DMS 273 (cell line): ENCODE results near the gene FKBP5.
A peak's percentile ranks its signal among the peaks of the same experiment; 100 is the strongest.
"Not testable (repeated sequence)": the region's sequence is repeated elsewhere in the genome, so short reads cannot be mapped to it uniquely, and the experiment has no call there.

ENCODE experiments used
- DNase-seq: peaks from one replicate; lab custom pipeline; 2025; ENCODE audit not compliant: unreplicated experiment; lab: John Stamatoyannopoulos, UW

Gene FKBP5

DNA sequence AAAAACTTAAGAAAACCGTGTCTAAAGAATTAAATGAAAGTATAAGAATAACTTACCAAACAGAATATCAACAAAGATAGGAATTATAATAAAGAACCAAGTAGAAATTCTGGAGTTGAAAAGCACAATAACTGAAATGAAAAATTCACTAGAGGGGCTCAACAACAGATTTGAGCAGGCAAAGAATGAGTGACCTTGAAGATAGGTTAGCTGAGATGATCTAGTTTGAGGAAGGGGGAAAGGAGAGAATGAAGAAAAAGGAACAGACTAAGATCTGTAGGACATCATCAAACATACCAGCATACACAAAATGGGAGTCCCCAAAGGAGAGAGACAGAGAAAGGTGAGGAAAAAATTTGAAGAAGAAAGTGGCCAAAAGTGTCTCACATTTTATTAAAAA lies 138.3 kb downstream of the FKBP5 start:
- peak; percentile 27 for DNase-seq

DNA sequence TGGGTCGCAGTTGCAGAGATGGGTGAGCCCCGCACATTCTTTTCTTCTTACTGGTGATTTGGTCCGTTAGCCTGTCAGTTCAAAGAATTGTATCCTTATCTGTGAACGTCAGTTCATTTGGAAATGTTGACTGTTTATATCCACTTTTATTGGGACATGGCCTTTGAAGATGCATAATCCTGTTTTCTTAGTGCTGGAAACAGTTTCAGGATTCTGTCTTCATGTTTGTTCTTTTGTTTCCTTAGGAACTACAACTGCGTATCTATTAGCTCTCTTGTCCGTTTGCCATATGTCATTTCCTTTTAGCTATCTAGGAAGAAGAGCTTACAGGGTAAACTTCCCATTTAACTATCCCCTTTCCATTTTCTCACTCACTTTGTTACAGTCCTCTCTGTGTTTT lies 141.0 kb downstream of the FKBP5 start:
- no peak for DNase-seq

DNA sequence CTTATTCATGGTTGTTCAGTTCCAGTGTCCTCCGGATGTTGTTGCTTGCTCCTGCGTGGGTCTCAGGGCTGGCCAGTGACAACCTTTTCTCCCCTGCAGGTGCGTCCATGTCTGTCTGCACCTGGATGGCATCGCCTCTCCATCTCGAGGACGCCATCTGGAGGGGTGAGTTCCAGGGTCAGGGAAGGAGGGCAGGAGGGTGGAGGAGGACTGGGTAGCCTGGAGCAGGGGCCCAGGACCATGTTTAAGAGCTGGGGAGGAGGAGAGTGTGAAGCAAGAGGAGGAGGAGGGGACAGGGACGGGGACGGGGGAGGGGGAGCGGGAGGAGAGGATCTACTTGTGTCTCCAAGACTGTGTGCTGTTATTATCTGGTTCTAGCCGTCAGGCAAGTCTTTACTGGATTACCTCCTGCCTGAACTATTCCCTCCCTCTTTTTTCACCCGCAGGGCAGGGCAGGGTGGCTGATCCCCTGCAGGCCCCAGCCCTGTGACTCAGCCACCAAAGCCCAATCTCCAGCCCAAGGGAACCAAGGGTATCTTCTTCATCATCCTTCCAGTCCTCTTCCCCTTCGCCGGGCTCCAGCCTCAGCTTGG lies 143.8 kb downstream of the FKBP5 start:
- DNase-seq, result no peak

DNA sequence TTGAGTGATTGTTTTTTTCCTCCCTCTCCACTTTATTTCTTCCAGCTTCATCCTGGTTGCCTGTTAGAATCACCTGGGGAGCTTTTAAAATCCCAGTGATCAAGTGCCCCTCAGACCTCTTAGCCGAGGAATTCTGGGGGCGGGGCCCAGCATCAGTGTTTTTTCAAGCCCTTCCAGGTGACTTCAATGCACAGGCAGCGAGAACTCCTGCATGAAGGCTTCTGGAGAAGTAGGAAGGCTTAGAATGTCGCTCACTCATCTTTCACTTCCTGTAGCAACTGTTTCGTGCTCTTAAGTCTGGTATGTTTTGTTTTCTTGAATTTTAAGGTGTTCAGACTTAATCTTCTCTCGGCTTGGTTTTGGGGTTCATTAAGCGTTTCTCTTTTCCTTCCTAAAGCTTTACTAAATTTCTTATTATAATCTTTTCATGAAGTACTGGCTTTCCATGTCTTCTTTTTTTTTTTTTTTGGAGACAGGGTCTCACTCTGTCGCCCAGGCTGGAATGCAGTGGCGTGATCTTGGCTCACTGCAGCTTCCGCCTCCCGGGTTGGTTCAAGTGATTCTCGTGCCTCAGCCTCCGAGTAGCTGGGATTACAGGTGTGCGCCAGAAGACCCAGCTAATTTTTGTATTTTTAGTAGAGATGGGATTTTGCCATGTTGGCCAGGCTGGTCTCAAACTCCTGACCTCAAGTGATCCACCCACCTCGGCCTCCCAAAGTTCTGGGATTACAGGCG lies 145.1 kb downstream of the FKBP5 start:
- DNase-seq, result no peak

DNA sequence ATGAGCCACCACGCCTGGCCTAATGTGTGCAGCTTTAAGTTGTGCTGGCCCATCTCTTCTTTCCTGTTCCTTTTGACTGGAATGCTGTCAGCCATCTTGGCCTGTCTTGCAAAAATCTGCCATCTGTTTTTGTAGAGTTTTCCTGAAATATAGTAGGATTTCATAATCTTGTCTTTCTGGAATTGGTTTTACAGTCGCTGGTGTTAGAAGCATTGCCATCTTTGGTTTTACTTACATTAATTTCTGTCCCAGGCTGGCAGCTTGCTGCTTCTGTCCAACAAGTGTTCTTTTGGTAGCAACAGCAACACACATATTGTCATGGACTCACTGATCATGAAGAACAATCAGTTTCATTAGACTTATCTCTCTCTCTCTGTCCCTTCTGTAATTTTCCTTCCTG lies 146.9 kb downstream of the FKBP5 start:
- DNase-seq, result no peak

DNA sequence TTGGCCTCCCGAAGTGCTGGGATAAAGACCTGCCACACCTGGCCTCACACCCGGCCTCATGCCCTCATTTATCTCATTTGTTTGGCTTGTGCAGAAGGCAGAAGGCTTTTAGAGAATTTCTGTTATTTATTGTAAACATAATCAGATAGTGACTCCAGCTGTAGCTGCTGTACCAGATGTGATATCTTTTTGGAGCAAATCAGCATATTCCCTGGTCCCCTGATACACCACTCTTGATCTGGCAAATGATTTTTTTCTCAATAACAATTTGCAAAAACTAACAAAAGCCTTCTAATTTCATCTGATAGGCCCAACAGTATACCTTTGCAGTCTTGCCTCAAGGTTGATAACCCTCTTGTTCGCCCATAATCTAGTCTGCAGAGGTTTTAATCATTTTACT lies 149.5 kb downstream of the FKBP5 start:
- DNase-seq, result no peak

DNA sequence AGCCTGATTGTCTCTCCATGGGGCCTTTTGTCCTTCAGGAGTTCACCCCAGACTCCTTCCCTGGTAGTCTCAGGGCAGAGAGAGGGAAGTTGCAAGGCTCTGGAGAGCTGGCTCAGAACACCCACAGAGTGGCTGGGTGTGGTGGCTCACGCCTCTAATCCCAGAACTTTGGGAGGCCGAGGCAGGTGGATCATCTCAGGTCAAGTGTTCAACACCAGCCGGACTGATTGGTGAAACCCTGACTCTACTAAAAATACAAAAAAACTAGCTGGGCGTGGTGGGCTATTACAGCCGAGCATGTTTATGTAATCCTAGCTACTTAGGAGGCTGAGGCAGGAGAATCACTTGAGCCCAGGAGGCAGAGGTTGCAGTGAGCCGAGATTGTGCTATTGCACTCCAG lies 152.9 kb downstream of the FKBP5 start:
- DNase-seq, result not testable (repeated sequence)

DNA sequence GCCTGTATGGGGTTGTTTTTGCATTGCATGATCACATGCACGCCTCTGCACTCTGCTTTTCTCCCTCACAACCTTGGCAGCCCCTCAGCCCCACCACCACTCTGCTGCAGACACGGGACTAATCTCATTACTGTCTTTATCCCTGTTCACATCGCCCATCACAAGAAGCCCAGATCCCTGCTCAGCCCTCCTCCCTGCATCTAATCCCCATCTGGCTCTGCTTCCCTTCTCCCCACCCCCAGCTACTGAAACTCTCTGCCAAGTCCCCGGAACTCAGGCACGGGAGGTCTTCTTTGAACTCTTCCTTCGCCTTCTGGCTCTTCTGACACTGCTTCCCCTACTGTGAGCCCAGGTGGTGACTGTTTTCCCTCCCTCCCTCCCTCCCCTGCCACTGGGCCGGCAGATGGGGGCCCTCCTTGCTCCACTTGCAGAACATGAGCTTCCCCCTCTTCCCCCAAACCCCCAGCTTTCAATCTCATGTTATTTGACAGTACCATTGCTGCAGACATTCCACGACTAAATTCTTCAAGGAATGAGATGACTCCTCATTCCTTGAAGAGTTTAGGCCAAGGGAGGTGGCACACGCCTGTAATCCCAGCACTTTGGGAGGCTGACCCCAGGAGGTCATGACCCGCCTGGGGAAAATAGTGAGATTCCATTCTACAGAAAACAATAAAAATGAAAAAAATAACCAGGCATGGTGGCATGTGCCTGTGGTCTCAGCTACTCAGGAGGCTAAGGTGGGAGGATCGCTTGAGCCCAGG lies 154.1 kb downstream of the FKBP5 start:
- DNase-seq, result peak; percentile 98

DNA sequence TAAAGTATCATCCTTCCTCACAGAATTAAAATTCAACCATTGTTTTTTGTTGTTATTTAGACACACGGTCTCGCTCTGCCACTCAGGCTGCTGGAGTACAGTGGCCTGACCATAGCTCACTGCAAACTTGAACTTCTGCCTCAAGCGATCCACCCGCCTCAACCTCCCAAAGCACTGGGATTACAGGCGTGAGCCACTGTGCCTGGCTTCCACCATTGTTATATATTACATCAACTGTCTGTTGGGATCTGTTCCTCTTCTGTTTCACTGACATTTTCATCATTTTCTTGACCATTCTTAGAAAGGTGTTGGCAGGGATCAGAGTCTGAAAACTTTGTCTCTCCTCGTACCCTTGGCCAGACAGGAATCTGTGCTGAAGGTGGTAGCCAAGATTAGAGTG lies 154.7 kb downstream of the FKBP5 start:
- DNase-seq, result no peak

DNA sequence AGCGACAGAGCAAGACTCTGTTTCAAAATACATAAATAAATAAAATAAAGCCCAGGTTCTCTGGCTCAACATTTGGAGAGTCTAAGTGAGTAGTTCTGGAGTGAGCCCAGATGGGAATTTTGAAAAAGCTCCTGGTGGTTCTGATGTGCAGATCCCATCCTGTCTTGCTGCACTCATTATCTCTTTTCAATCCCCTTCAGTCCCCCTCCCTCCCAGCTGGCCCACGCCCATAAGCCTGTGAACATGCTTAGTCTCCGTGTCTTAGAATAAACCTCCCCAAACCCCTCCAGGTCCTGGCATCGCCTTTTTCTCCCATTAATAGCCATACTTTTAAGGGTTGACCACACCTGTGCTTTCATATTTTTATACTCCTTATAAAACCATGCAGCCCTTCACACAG lies 156.6 kb downstream of the FKBP5 start:
- DNase-seq, result no peak

DNA sequence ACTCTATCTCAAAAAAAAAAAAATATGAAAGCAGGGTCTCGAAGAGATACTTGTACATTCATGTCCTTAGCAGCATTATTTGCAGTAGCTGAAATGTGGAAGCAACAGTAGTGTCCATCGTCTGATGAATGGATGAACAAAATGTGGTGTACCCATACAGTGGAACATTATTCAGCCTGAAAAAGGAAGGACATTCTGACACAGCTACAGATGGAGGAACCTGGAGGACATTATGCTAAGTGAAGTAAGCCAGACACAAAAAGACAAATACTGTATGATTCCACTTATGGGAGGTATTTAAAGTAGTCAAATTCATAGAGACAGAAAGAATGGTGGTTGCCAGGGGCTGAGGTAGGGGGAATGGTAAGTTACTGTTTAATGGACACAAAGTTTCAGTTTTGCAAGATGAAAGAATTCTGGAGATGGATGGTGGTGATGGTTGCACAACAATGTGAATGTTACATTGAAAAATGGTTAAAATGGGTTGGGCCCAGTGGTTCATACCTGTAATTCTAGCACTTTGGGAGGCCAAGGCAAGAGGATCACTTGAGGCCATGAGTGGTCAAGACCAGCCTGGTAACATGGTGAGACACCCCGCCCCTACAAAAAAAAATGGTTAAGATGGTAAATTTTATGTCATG lies 164.2 kb downstream of the FKBP5 start:
- no peak for DNase-seq
